A549 treated with Mapracorat at 1 μM for 4 hours (cell line): ENCODE results near the gene PDCD6IP. TPM values are rescaled to one million over a fixed set of nuclear protein-coding genes. Genes with fewer than 3 reads are reported as not detected.

Experiments used
- total RNA-seq: library from RNA; stranded (reverse); fragments of 200-300 nt; extraction: Qiagen RNA extraction; gene quantifications from 5 replicates; pipeline ENCODE4 v1.2.3, GENCODE V29; 2022

Gene PDCD6IP, protein sequence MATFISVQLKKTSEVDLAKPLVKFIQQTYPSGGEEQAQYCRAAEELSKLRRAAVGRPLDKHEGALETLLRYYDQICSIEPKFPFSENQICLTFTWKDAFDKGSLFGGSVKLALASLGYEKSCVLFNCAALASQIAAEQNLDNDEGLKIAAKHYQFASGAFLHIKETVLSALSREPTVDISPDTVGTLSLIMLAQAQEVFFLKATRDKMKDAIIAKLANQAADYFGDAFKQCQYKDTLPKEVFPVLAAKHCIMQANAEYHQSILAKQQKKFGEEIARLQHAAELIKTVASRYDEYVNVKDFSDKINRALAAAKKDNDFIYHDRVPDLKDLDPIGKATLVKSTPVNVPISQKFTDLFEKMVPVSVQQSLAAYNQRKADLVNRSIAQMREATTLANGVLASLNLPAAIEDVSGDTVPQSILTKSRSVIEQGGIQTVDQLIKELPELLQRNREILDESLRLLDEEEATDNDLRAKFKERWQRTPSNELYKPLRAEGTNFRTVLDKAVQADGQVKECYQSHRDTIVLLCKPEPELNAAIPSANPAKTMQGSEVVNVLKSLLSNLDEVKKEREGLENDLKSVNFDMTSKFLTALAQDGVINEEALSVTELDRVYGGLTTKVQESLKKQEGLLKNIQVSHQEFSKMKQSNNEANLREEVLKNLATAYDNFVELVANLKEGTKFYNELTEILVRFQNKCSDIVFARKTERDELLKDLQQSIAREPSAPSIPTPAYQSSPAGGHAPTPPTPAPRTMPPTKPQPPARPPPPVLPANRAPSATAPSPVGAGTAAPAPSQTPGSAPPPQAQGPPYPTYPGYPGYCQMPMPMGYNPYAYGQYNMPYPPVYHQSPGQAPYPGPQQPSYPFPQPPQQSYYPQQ
- 116 to 182 TPM (median 160 TPM) in 5 replicates for total RNA-seq

DNA sequence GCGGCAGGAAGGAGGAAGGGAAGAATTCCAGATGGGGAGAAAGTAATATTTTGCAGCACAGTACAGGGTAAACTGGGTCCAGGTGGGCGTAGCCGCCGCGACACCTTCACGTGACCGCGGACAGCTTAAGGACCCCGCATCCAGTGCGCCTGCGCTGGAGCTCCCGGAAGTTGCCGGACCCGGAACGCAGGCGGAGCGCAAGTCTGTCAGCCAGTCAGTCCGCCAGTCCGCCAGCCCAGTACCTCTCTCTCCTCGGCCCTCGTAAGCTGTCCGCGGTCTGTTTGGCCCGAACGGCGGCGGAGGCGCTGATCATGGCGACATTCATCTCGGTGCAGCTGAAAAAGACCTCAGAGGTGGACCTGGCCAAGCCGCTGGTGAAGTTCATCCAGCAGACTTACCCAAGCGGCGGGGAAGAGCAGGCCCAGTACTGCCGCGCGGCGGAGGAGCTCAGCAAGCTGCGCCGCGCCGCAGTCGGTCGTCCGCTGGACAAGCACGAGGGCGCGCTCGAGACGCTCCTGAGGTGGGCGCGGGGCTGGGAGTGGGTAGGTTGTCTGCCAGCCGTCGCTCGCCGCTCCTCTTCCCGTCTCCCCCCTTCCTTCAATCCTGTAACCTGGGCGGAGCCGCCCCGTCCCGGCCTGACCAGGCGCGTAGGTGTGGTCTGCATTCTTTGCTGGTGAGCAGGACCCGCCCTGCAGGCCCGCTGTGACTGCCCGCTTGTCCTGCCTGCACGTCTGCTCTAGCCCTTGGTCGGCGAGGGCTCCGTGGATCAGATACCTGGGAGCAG is at the start of gene PDCD6IP:
TSS of gene PDCD6IP (plus strand) at position 213 of the 784 bp plus-strand sequence. CDS start at position 312, 99 bp downstream.

Other genes with a start within 250 kb of the PDCD6IP start
- gene CLASP2, start 80.4 kb upstream of the PDCD6IP start, total RNA-seq: 13.7 to 20.0 TPM (median 16.8 TPM) in 5 replicates